Spleen (tissue), 11 donors: Measurements from ENCODE around the gene FAM47E. TPM values are rescaled to one million over a fixed set of nuclear protein-coding genes. Genes with fewer than 3 reads are reported as not detected.

ENCODE experiments used
- DNase-seq: peaks from one replicate; pipeline ENCODE4 v3.0.0-alpha.2; 2020
- H3K27ac ChIP-seq, 8 donors: fragments of 200-600 bp; sonication (generic) in 7 of 8; 1 replicate in 4 of 8; 2 replicates in 4 of 8; pipeline versions ENCODE4 v1.5.0 to v1.8.0; 2016 to 2021; ENCODE audit warnings: inconsistent platforms in 4 of 8, mild to moderate bottlenecking in 4 of 8, moderate library complexity in 1 of 8
- H3K27me3 ChIP-seq, 7 donors: fragments of 200-600 bp; sonication (generic) in 6 of 7; replicated peaks in 1 of 7; 1 replicate in 4 of 7; 2 replicates in 3 of 7; pipeline versions ENCODE4 v1.5.0 to v1.8.0; 2016 to 2021; ENCODE audit warnings: inconsistent platforms in 3 of 7, mild to moderate bottlenecking in 1 of 7
- H3K36me3 ChIP-seq, 6 donors: fragments of 200-600 bp; sonication (generic) in 5 of 6; 1 replicate in 4 of 6; 2 replicates in 2 of 6; pipeline versions ENCODE4 v1.5.0 to v1.8.0; 2016 to 2021; ENCODE audit warnings: inconsistent platforms in 2 of 6
- H3K4me1 ChIP-seq, 6 donors: fragments of 200-600 bp; sonication (generic) in 5 of 6; 1 replicate in 3 of 6; 2 replicates in 3 of 6; pipeline versions ENCODE4 v1.5.0 to v1.8.0; 2016 to 2021; ENCODE audit warnings: inconsistent platforms in 3 of 6
- H3K4me3 ChIP-seq, 8 donors: fragments of 200-600 bp; sonication (generic) in 7 of 8; 1 replicate in 4 of 8; 2 replicates in 4 of 8; pipeline versions ENCODE4 v1.5.0 to v1.8.0; 2016 to 2021; ENCODE audit warnings: inconsistent platforms in 4 of 8, mild to moderate bottlenecking in 4 of 8, moderate library complexity in 2 of 8
- H3K9me3 ChIP-seq, 8 donors: fragments of 200-600 bp; sonication (generic) in 7 of 8; 1 replicate in 4 of 8; 2 replicates in 4 of 8; pipeline versions ENCODE4 v1.5.0 to v1.8.0; 2016 to 2021; ENCODE audit warnings: inconsistent platforms in 4 of 8
- POLR2A ChIP-seq, 3 donors: fragments of 450-650 bp; IDR thresholded peaks; one replicate each; pipeline ENCODE4 v1.5.1; 2017; ENCODE audit warnings: antibody characterized with exemption in 3 of 3, mild to moderate bottlenecking in 1 of 3
- POLR2AphosphoS5 ChIP-seq, 3 donors: sonication (generic); formaldehyde crosslinking; IDR thresholded peaks; one replicate each; pipeline ENCODE4 v1.5.1; 2017; ENCODE audit warnings: antibody characterized with exemption in 3 of 3
- WGBS, 5 donors: extraction: QIAGEN DNeasy Blood & Tissue Kit in 3 of 5; methylation state at CpG; one replicate each; pipeline versions ENCODE4 v1.1.5 to v1.1.7; 2013 to 2018; 5-methylcytosine and 5-hydroxymethylcytosine counted together
- intact Hi-C: fragments of 100-400 bp; cut with DNase I; formaldehyde crosslinking; loops from one replicate; pipeline ENCODE4 v1.15.0; 2023; ENCODE audit warnings: low total_unique reads
- polyA plus RNA-seq, 3 donors: library from polyadenylated mRNA; stranded (reverse); fragments of 200-250 nt; gene quantifications; one replicate each; pipeline ENCODE4 v1.2.1, GENCODE V29; 2013
- total RNA-seq, 7 donors: library from RNA; depleted of rRNA in 3 of 7; stranded (reverse); fragments of >200 nt in 3 of 7; fragmentation: NEBNext Ultra II Directional in 4 of 7; extraction: Animal tissue kit (Norgen Biotek cat#: 25700) in 4 of 7; gene quantifications; one replicate each; pipeline versions ENCODE4 v1.1.0 to v1.2.1, GENCODE V29; 2016 to 2021
- TF ChIP-seq, protein P1 (sequence below), 11 experiments: fragments of 200-600 bp in 7 of 11; fragments of 450-650 bp in 4 of 11; sonication (generic) in 4 of 11; IDR thresholded peaks in 8 of 11; conservative IDR thresholded peaks in 3 of 11; 1 replicate in 7 of 11; 2 replicates in 4 of 11; pipeline versions ENCODE4 v1.4.0 to v1.8.0; 2016 to 2021; ENCODE audit warnings: antibody characterized with exemption in 11 of 11, inconsistent platforms in 4 of 11, mild to moderate bottlenecking in 1 of 11
- donor health status: healthy with polysubstance abuse.
- donor health status: DM: no; HTN: no; CAD: no; lungs with moderate emphysema.
- donor health status: DM: no; HTN: no; CAD: no.
- donor health status: Bipolar disorder and iron deficiency.
- donor health status: healthy.
- donor health status: DM: no; HTN: no; CAD: no.
- donor health status: DM: yes; HTN: yes; CAD: no.

Gene FAM47E
- total and polyA plus RNA-seq, 10 donors: 0.66 to 6.2 (median 2.1) TPM

GRCh38 chr4:76311896-76312331 is 60.4 kb downstream of the FAM47E start:
- H3K36me3 ChIP-seq: peaks cover 0 to 10% (median 0%) of the 10 kb centered on the region in 6 donors
- peaks cover 0 to 6% (median 0%) of the 10 kb centered on the region in 7 donors for H3K27me3 ChIP-seq
- intact Hi-C loops: no loop called here
- TF ChIP-seq POLR2A (IDR thresholded peaks at IDR 0.05) (no peak), POLR2AphosphoS5 (IDR thresholded peaks at IDR 0.05) (no peak)
- TF ChIP-seq, protein P1, sequence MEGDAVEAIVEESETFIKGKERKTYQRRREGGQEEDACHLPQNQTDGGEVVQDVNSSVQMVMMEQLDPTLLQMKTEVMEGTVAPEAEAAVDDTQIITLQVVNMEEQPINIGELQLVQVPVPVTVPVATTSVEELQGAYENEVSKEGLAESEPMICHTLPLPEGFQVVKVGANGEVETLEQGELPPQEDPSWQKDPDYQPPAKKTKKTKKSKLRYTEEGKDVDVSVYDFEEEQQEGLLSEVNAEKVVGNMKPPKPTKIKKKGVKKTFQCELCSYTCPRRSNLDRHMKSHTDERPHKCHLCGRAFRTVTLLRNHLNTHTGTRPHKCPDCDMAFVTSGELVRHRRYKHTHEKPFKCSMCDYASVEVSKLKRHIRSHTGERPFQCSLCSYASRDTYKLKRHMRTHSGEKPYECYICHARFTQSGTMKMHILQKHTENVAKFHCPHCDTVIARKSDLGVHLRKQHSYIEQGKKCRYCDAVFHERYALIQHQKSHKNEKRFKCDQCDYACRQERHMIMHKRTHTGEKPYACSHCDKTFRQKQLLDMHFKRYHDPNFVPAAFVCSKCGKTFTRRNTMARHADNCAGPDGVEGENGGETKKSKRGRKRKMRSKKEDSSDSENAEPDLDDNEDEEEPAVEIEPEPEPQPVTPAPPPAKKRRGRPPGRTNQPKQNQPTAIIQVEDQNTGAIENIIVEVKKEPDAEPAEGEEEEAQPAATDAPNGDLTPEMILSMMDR (IDR thresholded peaks at IDR 0.05 in 8 of 11, conservative IDR thresholded peaks at IDR 0.05 in 3 of 11): no peak
- H3K4me3 ChIP-seq: no peak overlapping the region
- H3K9me3 ChIP-seq: peaks cover 0 to 24% (median 16%) of the 10 kb centered on the region in 8 donors
- H3K4me1 ChIP-seq: peaks cover 0 to 26% (median 9%) of the 10 kb centered on the region in 6 donors
- DNase-seq: no peak
- no peak overlapping the region for H3K27ac ChIP-seq
- WGBS, 5 donors: 36 to 64% (median 53%) methylated on average over 1 of the region's 1 CpG

DNA sequence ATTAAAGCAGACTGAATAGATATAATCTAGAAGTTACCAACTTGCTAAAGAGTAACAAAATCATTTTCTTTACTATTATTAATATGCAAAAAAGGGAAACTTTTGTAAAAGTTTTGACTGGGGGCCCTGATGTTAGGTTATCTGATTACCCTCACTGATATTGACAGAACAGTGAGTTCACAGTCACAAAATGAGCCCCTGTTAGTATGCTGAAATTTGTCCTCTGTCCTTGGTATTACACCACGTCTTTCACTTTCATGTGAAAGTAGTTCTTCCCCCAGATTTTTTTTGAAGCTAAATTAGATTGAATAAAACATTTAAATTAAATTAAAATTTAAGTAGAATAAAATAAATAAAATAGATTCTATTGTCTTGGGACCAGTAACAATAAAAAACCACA is 60.9 kb downstream of the FAM47E start:
- 20 to 59% (median 51%) methylated on average over 1 of the region's 1 CpG for WGBS, 5 donors
- H3K27me3 ChIP-seq: peaks cover 0 to 1% (median 0%) of the 10 kb centered on the region in 7 donors
- H3K9me3 ChIP-seq: peaks cover 0 to 30% (median 21%) of the 10 kb centered on the region in 8 donors
- H3K4me3 ChIP-seq: no peak overlapping the region
- H3K36me3 ChIP-seq: peaks cover 0 to 10% (median 0%) of the 10 kb centered on the region in 6 donors
- intact Hi-C loops: no loop called here
- TF ChIP-seq, protein P1 (IDR thresholded peaks at IDR 0.05 in 8 of 11, conservative IDR thresholded peaks at IDR 0.05 in 3 of 11): no peak
- no peak for TF ChIP-seq POLR2A (IDR thresholded peaks at IDR 0.05)
- TF ChIP-seq POLR2AphosphoS5 (IDR thresholded peaks at IDR 0.05): no peak
- no peak overlapping the region for H3K27ac ChIP-seq
- peaks cover 0 to 21% (median 4%) of the 10 kb centered on the region in 6 donors for H3K4me1 ChIP-seq
- DNase-seq: no peak

- Histone ChIP-seq H3K4me3 (no peak overlapping the region), H3K36me3 (peaks cover 0 to 10% (median 0%) of the 10 kb centered on the region in 6 donors), H3K4me1 (peaks cover 0 to 12% (median 0%) of the 10 kb centered on the region in 6 donors), H3K27ac (no peak overlapping the region), H3K9me3 (peaks cover 0 to 31% (median 21%) of the 10 kb centered on the region in 8 donors), H3K27me3 (no peaks in the 10 kb centered on the region)
- intact Hi-C loops: no loop called here
- no peak for TF ChIP-seq POLR2AphosphoS5 (IDR thresholded peaks at IDR 0.05)
- no peak for TF ChIP-seq POLR2A (IDR thresholded peaks at IDR 0.05)
- TF ChIP-seq, protein P1 (IDR thresholded peaks at IDR 0.05 in 8 of 11, conservative IDR thresholded peaks at IDR 0.05 in 3 of 11): no peak
- no peak for DNase-seq
- WGBS, 5 donors: 70 to 91% (median 81%) methylated on average over 2 of the region's 2 CpGs
Measured at GRCh38 chr4:76313547-76313946, 62.0 kb downstream of the FAM47E start.

DNA sequence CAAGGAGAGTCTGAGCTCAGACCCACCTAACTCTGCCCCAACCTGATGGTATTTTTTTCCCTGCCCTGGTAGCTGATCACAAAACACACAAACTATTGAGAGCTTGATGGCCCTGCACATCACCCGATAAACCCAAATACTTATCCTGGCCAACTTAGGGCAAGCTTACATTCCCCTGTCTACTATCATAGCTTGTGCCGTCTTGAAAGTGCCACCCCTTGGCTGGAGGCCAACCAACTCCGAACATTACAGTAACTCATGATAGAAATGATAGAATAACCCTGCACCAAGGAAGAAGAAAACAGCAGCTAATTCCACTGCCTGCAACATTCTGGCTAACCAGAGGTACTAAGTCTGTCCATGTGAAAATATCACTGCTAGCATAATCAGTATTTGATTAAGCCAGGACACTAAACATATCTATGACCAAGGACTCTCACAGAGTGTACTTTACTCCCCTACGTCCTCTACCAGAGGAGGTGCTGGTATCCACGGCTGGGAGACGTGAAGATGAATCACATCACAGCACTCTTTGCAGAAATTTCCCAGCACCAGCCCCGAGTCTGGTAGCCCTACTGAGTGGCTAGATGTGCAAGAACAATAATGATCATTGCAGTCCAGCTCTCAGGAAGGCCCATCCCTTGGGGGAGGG is 63.9 kb downstream of the FAM47E start:
- no peak overlapping the region for H3K27ac ChIP-seq
- TF ChIP-seq POLR2AphosphoS5 (IDR thresholded peaks at IDR 0.05) (no peak), POLR2A (IDR thresholded peaks at IDR 0.05) (no peak)
- TF ChIP-seq, protein P1 (IDR thresholded peaks at IDR 0.05 in 8 of 11, conservative IDR thresholded peaks at IDR 0.05 in 3 of 11): no peak
- WGBS, 5 donors: 83 to 92% (median 89%) methylated on average over 7 of the region's 7 CpGs
- H3K4me1 ChIP-seq: peaks cover 0 to 6% (median 0%) of the 10 kb centered on the region in 6 donors
- H3K9me3 ChIP-seq: peaks cover 0 to 41% (median 29%) of the 10 kb centered on the region in 8 donors
- no peaks in the 10 kb centered on the region for H3K27me3 ChIP-seq
- peaks cover 0 to 4% (median 0%) of the 10 kb centered on the region in 6 donors for H3K36me3 ChIP-seq
- no peak overlapping the region for H3K4me3 ChIP-seq
- no peak for DNase-seq
- intact Hi-C loops: no loop called here
